Measurements from ENCODE around the gene ZDHHC13.

- TF ChIP-seq CTCF (IDR thresholded peaks at IDR 0.05; ENCODE audit: control extremely low read depth in 1 of 3, insufficient read depth in 1 of 3, low read depth in 1 of 3, low read length in 3 of 3) (no peak), TEAD4 (IDR thresholded peaks at IDR 0.05; ENCODE audit: low read depth, low read length) (no peak), SAP30 (IDR thresholded peaks at IDR 0.05; ENCODE audit: insufficient read depth, insufficient replicate concordance, low read length) (no peak), RFX5 (IDR thresholded peaks at IDR 0.05; ENCODE audit: borderline replicate concordance, low read depth, low read length) (no peak), CBX5 (IDR thresholded peaks at IDR 0.05; ENCODE audit: low read depth, low read length) (no peak), RAD21 (IDR thresholded peaks at IDR 0.05 in 1 of 2, conservative IDR thresholded peaks at IDR 0.05 in 1 of 2; ENCODE audit: low read depth in 2 of 2, low read length in 2 of 2) (no peak), POLR2A (IDR thresholded peaks at IDR 0.05; ENCODE audit: control extremely low read depth in 1 of 2, low read depth in 2 of 2, low read length in 2 of 2) (no peak), MAX (IDR thresholded peaks at IDR 0.05) (no peak)
Measured at GRCh38 chr11:19161651-19162050, 44.7 kb downstream of the ZDHHC13 start.
